HG02943 (cell line): ENCODE results near the gene KRT6C.
"Not testable (repeated sequence)": the region's sequence is repeated elsewhere in the genome, so short reads cannot be mapped to it uniquely, and the experiment has no call there.

ENCODE experiments used
- ATAC-seq: cut with Tn5 transposase; IDR thresholded peaks from one replicate; pipeline ENCODE4 v1.9.1; 2021; ENCODE audit warnings: mild to moderate bottlenecking, low read depth, moderate library complexity; ENCODE audit not compliant: unreplicated experiment

KRT6C gene

GRCh38 chr12:52500574-52500973 is 27.0 kb upstream of the KRT6C start:
- ATAC-seq, result not testable (repeated sequence)

- ATAC-seq, result no peak
Measured at GRCh38 chr12:52499806-52500560, 26.4 kb upstream of the KRT6C start.

GRCh38 chr12:52498946-52499345 is 25.3 kb upstream of the KRT6C start:
- ATAC-seq, result no peak

- ATAC-seq, result no peak
Measured at GRCh38 chr12:52497975-52498374, 24.4 kb upstream of the KRT6C start.

GRCh38 chr12:52496590-52497071 is 23.0 kb upstream of the KRT6C start:
- no peak for ATAC-seq

- ATAC-seq, result no peak
Measured at GRCh38 chr12:52496054-52496453, 22.4 kb upstream of the KRT6C start.

- ATAC-seq, result no peak
Measured at GRCh38 chr12:52495389-52495788, 21.8 kb upstream of the KRT6C start.

GRCh38 chr12:52494518-52494917 is 20.9 kb upstream of the KRT6C start:
- ATAC-seq, result no peak

- no peak for ATAC-seq
Measured at GRCh38 chr12:52494100-52494499, 20.5 kb upstream of the KRT6C start.

GRCh38 chr12:52493172-52493571 is 19.6 kb upstream of the KRT6C start, which contains the start of gene KRT6A:
TSS of gene KRT6A (minus strand) at chr12:52493257. CDS start at chr12:52493188, 69 bp downstream.
- no peak for ATAC-seq

GRCh38 chr12:52492405-52492804 is 18.8 kb upstream of the KRT6C start:
- ATAC-seq, result not testable (repeated sequence)

- ATAC-seq, result not testable (repeated sequence)
Measured at GRCh38 chr12:52491495-52491894, 17.9 kb upstream of the KRT6C start.

- no peak for ATAC-seq
Measured at GRCh38 chr12:52488736-52489135, 15.1 kb upstream of the KRT6C start.

- not testable (repeated sequence) for ATAC-seq
Measured at GRCh38 chr12:52487744-52488443, 14.3 kb upstream of the KRT6C start.

GRCh38 chr12:52487211-52487610 is 13.6 kb upstream of the KRT6C start:
- ATAC-seq, result no peak

GRCh38 chr12:52486166-52487105 is 12.8 kb upstream of the KRT6C start:
- ATAC-seq, result no peak

- no peak for ATAC-seq
Measured at GRCh38 chr12:52480073-52480472, 6.5 kb upstream of the KRT6C start.

- no peak for ATAC-seq
Measured at GRCh38 chr12:52477651-52478050, 4.0 kb upstream of the KRT6C start.

GRCh38 chr12:52474212-52474611 is 607 bp upstream of the KRT6C start:
- no peak for ATAC-seq

- no peak for ATAC-seq
Measured at GRCh38 chr12:52469853-52470252, 3.8 kb downstream of the KRT6C start.

- ATAC-seq, result no peak
Measured at GRCh38 chr12:52464897-52465296, 8.7 kb downstream of the KRT6C start.
